Spleen (tissue), 7 donors: ENCODE measurements around the gene ARHGAP22.

Experiments
- POLR2AphosphoS5 ChIP-seq, 3 donors: sonication (generic); formaldehyde crosslinking; IDR thresholded peaks; one replicate each; pipeline ENCODE4 v1.5.1; 2017; ENCODE audit warnings: antibody characterized with exemption in 3 of 3
- TF ChIP-seq, protein P1 (sequence below), 11 experiments: fragments of 200-600 bp in 7 of 11; fragments of 450-650 bp in 4 of 11; sonication (generic) in 4 of 11; IDR thresholded peaks in 8 of 11; conservative IDR thresholded peaks in 3 of 11; 1 replicate in 7 of 11; 2 replicates in 4 of 11; pipeline versions ENCODE4 v1.4.0 to v1.8.0; 2016 to 2021; ENCODE audit warnings: antibody characterized with exemption in 11 of 11, inconsistent platforms in 4 of 11, mild to moderate bottlenecking in 1 of 11
- donor health status: DM: no; HTN: no; CAD: no; lungs with moderate emphysema.
- donor health status: DM: no; HTN: no; CAD: no.
- donor health status: DM: no; HTN: no; CAD: no.

GRCh38 chr10:48495282-48496045 is 109.4 kb downstream of the ARHGAP22 start:
- TF ChIP-seq, protein P1, sequence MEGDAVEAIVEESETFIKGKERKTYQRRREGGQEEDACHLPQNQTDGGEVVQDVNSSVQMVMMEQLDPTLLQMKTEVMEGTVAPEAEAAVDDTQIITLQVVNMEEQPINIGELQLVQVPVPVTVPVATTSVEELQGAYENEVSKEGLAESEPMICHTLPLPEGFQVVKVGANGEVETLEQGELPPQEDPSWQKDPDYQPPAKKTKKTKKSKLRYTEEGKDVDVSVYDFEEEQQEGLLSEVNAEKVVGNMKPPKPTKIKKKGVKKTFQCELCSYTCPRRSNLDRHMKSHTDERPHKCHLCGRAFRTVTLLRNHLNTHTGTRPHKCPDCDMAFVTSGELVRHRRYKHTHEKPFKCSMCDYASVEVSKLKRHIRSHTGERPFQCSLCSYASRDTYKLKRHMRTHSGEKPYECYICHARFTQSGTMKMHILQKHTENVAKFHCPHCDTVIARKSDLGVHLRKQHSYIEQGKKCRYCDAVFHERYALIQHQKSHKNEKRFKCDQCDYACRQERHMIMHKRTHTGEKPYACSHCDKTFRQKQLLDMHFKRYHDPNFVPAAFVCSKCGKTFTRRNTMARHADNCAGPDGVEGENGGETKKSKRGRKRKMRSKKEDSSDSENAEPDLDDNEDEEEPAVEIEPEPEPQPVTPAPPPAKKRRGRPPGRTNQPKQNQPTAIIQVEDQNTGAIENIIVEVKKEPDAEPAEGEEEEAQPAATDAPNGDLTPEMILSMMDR (IDR thresholded peaks at IDR 0.05 in 8 of 11, conservative IDR thresholded peaks at IDR 0.05 in 3 of 11), result no peak
- TF ChIP-seq POLR2AphosphoS5 (IDR thresholded peaks at IDR 0.05), result no peak
